HG03442 (cell line): ENCODE measurements around the gene GADD45B.
"Not testable (repeated sequence)": the region's sequence is repeated elsewhere in the genome, so short reads cannot be mapped to it uniquely, and the experiment has no call there.

Experiments used
- ATAC-seq: cut with Tn5 transposase; IDR thresholded peaks from one replicate; pipeline ENCODE4 v1.9.1; 2021; ENCODE audit warnings: mild to moderate bottlenecking, moderate library complexity; ENCODE audit not compliant: unreplicated experiment

Gene GADD45B

DNA sequence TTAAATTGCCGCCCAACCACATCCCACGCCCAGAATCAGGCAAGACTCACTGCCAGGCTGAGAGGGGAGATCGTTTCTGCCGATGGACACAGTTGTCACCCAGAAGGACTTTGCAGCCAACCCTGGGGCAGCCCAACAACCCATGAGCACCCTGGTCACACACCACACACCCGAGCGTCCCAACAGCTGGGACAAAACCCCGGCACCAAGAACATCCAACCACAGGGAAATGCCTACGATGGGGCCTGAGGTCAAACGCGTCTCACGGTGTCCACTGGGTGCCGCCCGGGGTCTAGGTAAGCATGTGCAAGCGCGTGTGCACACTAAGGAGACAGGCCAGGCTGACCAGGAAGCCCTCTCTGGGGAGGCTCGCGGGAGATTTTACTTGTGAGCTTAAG, 32.1 kb upstream of the GADD45B start:
- ATAC-seq = no peak

DNA sequence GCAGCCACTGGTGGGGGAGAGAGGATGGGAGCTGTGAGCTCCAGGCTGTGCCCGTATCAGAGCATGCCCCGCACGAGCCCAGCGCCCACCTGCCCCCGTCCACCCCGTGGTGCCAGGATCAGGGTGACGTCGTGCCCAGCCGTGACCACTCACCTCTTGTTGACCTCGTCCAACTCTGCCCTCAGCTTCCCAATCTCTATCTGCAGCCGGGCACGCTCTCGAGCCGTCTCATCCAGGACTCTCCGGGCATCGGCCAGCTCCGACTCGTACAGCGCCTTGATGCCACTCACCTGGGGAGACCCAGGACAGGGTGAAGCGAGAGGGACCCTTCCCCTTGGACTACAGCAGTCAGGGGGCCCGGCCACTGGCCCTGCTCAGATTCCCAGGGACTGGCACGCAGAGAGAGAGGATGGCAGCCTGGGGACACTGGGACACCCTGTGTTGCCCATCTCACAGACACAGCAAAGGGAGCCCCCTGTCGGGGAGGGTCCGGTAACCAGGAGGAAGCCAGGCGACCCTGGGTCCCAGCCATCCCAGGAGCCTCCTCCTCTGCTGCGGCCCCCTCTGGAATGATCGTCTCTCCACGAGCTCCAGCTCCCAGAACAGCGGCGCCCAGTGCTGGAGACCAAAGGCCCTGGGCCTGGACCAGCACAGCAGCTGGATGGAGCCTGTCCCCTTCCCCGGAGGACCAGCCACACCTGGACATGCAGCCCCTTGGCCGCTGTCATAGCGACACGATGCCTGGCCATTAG, 31.5 kb upstream of the GADD45B start:
- ATAC-seq = no peak

- no peak for ATAC-seq
Observed at GRCh38 chr19:2446381-2446780, 29.5 kb upstream of the GADD45B start.

GRCh38 chr19:2449019-2449418, 26.9 kb upstream of the GADD45B start:
- no peak for ATAC-seq

DNA sequence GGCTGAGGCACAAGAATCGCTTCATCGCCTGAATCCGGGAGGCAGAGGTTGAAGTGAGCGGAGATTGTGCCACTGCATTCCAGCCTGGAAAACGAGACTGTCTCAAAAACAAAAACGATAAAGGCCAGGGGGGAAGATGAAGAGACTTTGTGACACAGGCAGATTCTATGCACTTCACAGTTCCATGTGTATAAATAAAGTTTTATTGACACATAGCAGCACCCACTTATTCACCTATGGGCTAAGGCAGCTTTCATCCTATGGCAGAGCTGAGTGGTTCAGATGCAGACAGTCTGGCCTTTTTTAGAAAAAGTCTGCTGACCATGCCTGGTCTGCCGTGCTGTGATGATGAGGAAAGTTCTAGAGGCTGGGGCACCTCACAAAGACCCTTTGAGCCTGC, 24.8 kb upstream of the GADD45B start:
- no peak for ATAC-seq

DNA sequence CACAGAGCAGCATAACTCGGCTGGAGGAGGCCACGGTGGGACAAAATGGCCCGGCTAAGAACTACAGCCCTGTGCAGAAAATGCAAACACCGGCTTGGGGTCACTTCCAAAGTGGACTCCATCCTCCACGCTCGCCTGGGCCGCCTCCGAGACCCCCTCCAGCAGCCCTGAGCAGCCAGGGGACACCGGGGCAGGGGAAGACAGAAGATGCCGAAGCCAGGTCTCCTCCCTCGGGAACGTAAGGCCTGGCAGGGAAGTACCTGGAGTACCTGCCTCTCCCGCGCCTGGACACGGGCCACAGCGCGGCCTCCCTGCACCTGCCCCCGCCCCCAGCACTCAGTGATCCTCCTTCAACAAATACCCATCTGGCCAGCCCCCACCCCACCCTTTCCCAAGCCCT, 24.2 kb upstream of the GADD45B start:
- no peak for ATAC-seq

GRCh38 chr19:2453431-2454025, 22.4 kb upstream of the GADD45B start:
- ATAC-seq = no peak

DNA sequence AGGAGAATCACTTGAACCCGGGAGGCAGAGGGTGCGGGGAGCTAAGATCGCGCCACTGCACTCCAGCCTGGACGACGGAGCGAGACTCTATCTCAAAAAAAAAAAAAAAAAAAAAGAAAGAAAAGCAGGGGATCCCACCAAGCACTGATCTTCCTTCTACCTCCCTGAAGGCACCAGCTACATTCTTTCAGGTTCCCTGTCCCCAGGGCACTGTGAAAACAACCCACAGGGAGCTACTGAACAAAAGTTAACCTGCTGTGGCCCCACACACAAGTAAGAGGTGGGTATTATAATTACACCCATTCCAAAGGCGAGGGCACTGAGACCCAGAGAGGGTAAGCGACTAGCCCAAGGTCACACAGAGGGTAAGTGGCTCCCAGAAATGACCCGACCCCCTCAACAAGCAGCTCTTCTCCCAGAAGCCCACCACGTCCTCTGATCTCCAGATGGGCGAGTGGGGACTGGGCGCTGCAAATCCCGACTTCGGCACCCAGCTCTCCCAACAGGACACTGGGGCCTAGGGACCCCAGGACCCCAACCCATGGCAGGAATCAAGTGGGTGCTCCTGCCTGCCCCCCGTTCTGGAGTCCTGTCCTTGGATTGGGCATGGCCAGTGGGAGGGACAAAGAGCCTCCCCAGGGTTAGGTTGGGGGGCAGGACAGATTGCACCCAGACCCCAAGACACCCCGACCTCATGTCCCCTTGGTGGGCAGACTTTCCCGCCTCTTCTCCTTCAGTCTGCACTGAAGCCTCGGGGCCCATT, 21.5 kb upstream of the GADD45B start:
- no peak for ATAC-seq

DNA sequence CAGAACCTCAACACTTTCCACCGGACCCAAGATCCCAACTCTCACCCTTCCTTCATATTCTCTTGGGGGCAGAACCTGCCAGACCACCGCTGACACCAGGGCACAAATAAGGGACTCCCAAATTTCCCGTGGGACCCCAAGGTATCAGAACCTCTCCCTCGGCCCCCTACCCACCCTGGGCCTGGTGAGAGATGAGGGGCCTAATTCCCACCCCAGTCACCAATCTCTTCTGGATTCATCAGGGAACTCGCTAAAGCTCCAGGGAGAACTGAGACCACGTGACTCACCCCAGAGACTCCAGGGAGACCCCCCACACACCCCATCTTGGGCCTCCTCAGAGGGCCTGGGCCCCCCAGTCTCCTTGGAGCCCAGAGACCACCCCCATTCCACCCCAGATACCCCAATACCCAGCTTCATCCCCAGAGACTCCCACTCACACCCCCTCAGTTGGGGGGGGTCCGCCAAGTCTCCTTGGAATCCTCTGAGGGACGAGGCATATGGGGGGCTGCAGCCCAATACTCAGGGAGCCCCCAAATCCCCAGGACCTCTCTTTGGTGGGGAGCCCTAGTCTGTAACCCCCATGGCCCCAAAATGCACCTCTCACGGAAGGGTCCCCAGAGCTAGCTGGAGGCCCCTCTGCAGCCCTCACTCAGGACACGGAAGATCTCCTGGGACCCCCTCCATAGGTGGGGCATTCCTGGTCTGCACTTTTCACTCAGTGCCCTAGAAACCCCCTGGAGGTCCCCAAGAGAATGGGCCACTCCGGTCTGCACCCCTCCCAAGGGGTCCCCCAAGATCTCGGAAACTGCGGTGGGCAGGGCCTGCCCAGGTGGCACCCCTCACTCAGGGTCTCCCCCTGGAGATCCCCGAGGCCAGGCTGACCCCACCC, 20.7 kb upstream of the GADD45B start:
- ATAC-seq = no peak

DNA sequence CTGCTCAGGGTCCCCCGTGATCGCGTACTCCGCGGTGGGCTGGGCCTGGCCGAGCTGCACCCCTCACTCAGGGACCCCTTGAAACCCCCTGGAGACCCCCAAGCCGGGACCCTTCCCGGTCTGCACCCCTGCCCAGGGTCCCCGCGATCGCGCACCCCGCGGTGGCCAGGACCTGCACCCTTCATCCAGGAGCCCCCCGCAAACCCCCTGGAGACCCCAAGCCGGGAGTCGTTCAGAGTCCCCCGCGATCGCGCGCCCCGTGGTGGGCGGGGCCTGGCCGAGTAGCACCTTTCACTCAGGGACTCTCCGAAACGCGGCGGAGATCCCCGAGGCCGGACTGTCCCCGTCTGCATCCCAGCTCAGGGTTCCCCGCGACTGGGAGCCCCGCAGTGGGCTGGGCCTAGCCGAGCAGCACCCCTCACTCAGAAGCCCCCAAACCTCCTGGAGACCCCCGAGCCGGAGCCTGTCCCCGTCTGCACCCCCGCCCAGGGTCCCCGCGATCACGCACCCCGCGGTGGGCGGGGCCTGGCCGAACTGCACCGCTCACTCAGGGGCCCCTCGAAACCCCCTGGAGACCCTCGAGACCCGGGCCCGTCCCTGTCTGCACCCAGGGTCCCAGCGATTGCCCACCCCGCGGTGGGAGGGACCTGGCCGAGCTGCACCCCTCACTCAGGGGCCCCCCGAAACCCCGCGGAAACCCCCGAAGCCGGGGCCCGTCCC, 19.9 kb upstream of the GADD45B start:
- peak; percentile 24 for ATAC-seq

- ATAC-seq = no peak
Observed at GRCh38 chr19:2457394-2458037, 18.4 kb upstream of the GADD45B start.

DNA sequence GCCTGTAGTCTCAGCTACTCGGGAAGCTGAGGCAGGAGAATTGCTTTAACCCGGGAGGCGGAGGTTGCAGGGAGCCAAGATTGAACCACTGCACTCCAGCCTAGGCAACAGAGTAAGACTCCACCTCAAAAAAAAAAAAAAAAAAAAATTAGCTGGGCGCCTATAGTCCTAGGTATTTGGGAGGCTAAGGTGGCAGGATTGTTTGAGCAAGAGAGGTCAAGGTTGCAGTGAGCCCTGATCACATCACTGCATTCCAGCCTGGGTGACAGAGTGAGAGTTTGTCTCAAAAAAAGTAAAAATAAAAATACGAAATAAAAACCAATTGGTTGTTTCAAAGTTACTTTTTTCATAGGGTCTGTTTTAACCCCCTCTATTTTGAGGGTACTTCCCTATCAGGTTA, 17.9 kb upstream of the GADD45B start:
- ATAC-seq = no peak

DNA sequence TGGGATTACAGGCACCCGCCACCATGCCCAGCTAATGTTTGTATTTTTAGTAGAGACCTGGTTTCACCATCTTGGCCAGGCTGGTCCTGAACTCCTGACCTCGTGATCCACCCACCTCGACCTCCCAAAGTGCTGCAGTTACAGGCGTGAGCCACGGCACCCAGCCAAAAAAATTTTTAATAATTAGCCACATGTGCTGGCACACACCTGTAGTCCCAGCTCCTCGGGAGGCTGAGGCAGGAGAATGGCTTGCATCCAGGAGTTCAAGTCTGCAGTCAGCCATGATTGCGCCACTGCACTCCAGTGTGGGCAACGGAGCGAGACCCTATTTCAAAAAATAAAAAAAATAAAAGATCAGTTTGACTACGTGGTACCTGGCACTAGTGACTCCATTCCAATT, 17.2 kb upstream of the GADD45B start:
- ATAC-seq = not testable (repeated sequence)

- no peak for ATAC-seq
Observed at GRCh38 chr19:2460245-2460644, 15.7 kb upstream of the GADD45B start.

- ATAC-seq = peak; percentile 46
Observed at GRCh38 chr19:2461751-2462634, 13.9 kb upstream of the GADD45B start.

DNA sequence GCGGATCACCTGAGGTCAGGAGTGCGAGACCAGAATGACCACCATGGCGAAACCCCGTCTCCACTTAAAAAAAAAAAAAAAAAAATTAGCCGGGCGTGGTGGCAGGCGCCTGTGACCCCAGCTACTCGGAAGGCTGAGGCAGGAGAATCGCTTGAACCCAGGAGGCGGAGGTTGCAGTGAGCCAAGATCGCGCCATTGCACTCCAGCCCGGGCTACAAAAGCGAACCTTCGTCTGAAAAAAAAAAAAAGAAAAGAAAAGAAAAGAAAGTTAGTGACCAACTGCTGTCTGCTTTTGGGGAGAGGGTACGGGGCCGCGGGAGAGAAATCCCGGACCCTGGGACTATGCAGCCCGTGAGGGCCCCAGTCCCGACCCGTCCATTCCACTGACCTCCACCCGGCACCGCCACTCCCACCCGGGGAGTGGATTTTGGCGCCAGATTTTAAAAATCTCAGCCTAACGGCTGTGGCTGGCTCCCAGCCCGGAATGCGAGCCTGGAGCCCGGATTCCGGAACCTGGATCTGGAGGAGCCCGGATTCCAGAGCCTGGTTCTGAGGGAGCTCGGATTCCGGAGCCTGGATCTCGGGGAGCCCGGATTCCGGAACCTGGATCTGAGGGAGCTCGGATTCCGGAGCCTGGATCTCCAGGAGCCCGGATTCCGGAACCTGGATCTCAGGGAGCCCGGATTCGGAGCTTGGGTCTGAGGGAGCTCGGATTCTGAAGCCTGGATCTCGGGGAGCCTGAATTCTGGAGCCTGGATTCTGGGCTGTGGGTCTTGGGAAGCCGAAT, 13.1 kb upstream of the GADD45B start:
- ATAC-seq = no peak

- ATAC-seq = not testable (repeated sequence)
Observed at GRCh38 chr19:2463694-2464093, 12.2 kb upstream of the GADD45B start.

DNA sequence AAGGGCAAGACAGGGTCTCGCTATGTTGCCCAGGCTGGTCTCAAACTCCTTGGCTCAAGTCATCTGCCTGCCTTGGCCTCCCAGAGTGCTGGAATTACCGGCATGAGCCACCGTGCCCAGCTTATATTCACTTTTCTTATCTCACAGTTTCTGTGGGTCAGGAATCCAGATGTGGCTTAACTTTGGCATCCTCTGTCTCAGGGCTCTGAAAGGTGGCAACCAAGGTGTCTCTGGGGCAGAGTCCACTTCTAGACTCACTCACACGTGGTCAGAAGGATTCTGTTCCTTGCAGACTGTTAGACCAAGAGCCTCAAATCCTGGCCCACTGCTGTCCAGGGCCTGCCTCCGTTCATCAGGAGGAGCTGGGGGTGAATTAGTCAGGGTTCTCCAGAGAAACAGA, 11.5 kb upstream of the GADD45B start:
- ATAC-seq = no peak
